PFSK-1 (cell line): ENCODE results near the gene MRFAP1L1.

Experiments
- POLR2AphosphoS5 ChIP-seq: IDR thresholded peaks from 2 replicates; pipeline ENCODE4 v1.6.1; 2012; ENCODE audit warnings: low read depth, mild to moderate bottlenecking, control low read depth, low read length, moderate library complexity
- TF ChIP-seq, protein P1 (sequence below), 2 experiments: IDR thresholded peaks; 2 replicates each; pipeline versions ENCODE4 v1.6.1 to v1.8.0; 2011 to 2012; ENCODE audit warnings: low read depth in 2 of 2, low read length in 2 of 2, control low read depth in 1 of 2, inconsistent platforms in 1 of 2, mild to moderate bottlenecking in 1 of 2, moderate library complexity in 1 of 2; ENCODE audit not compliant: insufficient read depth in 1 of 2

- TF ChIP-seq, protein P1, sequence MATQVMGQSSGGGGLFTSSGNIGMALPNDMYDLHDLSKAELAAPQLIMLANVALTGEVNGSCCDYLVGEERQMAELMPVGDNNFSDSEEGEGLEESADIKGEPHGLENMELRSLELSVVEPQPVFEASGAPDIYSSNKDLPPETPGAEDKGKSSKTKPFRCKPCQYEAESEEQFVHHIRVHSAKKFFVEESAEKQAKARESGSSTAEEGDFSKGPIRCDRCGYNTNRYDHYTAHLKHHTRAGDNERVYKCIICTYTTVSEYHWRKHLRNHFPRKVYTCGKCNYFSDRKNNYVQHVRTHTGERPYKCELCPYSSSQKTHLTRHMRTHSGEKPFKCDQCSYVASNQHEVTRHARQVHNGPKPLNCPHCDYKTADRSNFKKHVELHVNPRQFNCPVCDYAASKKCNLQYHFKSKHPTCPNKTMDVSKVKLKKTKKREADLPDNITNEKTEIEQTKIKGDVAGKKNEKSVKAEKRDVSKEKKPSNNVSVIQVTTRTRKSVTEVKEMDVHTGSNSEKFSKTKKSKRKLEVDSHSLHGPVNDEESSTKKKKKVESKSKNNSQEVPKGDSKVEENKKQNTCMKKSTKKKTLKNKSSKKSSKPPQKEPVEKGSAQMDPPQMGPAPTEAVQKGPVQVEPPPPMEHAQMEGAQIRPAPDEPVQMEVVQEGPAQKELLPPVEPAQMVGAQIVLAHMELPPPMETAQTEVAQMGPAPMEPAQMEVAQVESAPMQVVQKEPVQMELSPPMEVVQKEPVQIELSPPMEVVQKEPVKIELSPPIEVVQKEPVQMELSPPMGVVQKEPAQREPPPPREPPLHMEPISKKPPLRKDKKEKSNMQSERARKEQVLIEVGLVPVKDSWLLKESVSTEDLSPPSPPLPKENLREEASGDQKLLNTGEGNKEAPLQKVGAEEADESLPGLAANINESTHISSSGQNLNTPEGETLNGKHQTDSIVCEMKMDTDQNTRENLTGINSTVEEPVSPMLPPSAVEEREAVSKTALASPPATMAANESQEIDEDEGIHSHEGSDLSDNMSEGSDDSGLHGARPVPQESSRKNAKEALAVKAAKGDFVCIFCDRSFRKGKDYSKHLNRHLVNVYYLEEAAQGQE (IDR thresholded peaks at IDR 0.05; ENCODE audit: insufficient read depth in 1 of 2, low read depth in 2 of 2, low read length in 2 of 2): no peak
- TF ChIP-seq POLR2AphosphoS5: no peak
Observed at GRCh38 chr4:6699388-6699787, 10.3 kb downstream of the MRFAP1L1 start.
